ENCODE data around the gene SS18L1. TPM values are rescaled to one million over a fixed set of nuclear protein-coding genes. Genes with fewer than 3 reads are reported as not detected.

Gene SS18L1
- total RNA-seq, 1 experiment from 2014 or later: 28.1 TPM

DNA sequence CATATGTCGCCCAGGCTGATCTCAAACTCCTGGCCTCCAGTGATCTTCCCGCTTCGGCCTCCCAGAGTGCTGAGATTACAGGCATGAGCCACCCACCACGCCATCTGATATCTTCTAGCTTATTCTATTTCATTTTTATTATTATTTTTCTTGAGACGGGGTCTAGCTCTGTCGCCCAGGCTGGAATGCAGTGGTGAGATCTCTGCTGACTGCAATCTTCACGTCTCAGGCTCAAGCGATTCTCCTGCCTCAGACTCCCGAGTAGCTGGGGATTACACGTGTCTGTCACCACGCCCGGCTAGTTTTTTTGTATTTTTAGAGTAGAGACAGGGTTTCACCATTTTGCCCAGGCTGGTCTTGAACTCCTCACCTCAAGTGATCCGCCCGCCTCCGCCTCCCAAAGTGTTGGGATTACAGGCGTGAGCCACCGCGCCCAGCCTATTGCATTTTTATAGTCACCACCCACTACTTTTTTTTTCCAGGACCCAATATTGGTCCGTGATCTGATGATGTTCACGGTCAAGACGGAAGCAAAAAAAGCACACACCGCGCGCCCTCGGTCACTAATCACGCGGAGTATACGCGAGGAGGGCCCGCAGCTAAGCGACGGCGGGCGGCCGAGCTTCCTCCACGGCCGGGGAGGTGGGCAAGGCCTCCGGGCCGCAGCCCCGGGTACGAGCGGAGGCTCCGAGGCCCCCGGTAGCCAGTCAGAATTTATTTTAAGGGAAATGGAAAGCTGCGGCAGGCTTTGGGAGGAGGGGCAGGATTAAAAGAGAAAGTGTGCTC, 22.4 kb upstream of the SS18L1 start:
- RAD21 ChIA-PET (ENCODE audit: low non-redundant PET in 1 of 2, low total read pairs in 2 of 2, uncharacterized antibody in 2 of 2, unreplicated experiment in 2 of 2): interaction anchor here in 1 of 2 experiments (0.7 kb wide), 1 partner anchor 33 kb away, joined by 3 read pairs; no protein-coding TSS in a partner anchor
- DNase-seq (ENCODE audit: low read depth, low spot score) (peak; percentile 27), ATAC-seq (peak; percentile 20)
- Histone ChIP-seq H3K9me2 (ENCODE audit: insufficient read depth) (no peaks in the 10 kb centered on the region), H4K20me1 (ENCODE audit: insufficient read depth) (no peaks in the 10 kb centered on the region; the same call in 1 of the 2 replicates), H3K4me1 (ENCODE audit: control insufficient read depth in 1 of 2, insufficient read depth in 2 of 2, low read length in 2 of 2) (peaks cover 12 to 26% of the 10 kb centered on the region in 2 experiments), H3K9me3 (ENCODE audit: control insufficient read depth in 1 of 2, insufficient read depth in 1 of 2, low read depth in 1 of 2, low read length in 2 of 2) (no peaks in the 10 kb centered on the region), H3K36me3 (ENCODE audit: control insufficient read depth in 1 of 2, insufficient read depth in 2 of 2, low read length in 2 of 2) (peaks cover 7 to 10% of the 10 kb centered on the region in 2 experiments; a peak in 3 of 4 replicates), H3K4me2 (ENCODE audit: low read length) (peak overlapping the region; percentile 97), H3K4me3 (replicated peaks in 1 of 2; ENCODE audit: low read depth in 1 of 2, low read length in 2 of 2) (peak overlapping the region; percentile 46 to 75), H2AFZ (ENCODE audit: low read depth, low read length, poor library complexity, severe bottlenecking) (no peak overlapping the region), H3K27ac (ENCODE audit: low read depth, low read length) (peak overlapping the region; percentile 97), H3K9ac (ENCODE audit: low read length) (peak overlapping the region; percentile 89), H3K27me3 (ENCODE audit: insufficient read depth, low read length) (no peaks in the 10 kb centered on the region), H3K79me2 (ENCODE audit: insufficient read depth, low read length) (peaks cover 25% of the 10 kb centered on the region)
- CTCF ChIA-PET: interaction anchor here (0.7 to 1.8 kb wide), 3 partner anchors 35 to 379 kb away, joined by 3 to 8 read pairs (median 3); no protein-coding TSS in a partner anchor
- TSS peak; percentile 89 for BruUV-seq (replicated peaks)
- intact Hi-C loops (cut with micrococcal nuclease): loop anchor here (5.0 kb wide), 1 partner anchor 54 kb away; the partner anchor contains the start of gene TAF4
- POLR2A ChIA-PET: interaction anchor here (1.5 to 1.9 kb wide), 4 partner anchors 14 to 55 kb away, joined by 4 to 10 read pairs (median 6); no protein-coding TSS in a partner anchor
- TF ChIP-seq EZH2phosphoT487 (IDR thresholded peaks at IDR 0.05; ENCODE audit: borderline replicate concordance) (no peak), EGR1 (IDR thresholded peaks at IDR 0.05; ENCODE audit: low read depth) (peak; percentile 50; the same call in 1 of the 2 replicates), TCF7L2 (IDR thresholded peaks at IDR 0.05; ENCODE audit: borderline replicate concordance, extremely low read depth, insufficient read depth, insufficient read length) (no peak), POLR2A (IDR thresholded peaks at IDR 0.05; ENCODE audit: borderline replicate concordance, extremely low read depth, insufficient read depth, insufficient read length) (peak; percentile 66), ZFX (IDR thresholded peaks at IDR 0.05) (peak; percentile 52; the same call in 1 of the 2 replicates), SP1 (IDR thresholded peaks at IDR 0.05; ENCODE audit: low read depth) (peak; percentile 31; the same call in 1 of the 2 replicates), ELF1 (IDR thresholded peaks at IDR 0.05; ENCODE audit: borderline replicate concordance, low read depth) (no peak)
- TF ChIP-seq, protein P1, sequence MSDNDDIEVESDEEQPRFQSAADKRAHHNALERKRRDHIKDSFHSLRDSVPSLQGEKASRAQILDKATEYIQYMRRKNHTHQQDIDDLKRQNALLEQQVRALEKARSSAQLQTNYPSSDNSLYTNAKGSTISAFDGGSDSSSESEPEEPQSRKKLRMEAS (IDR thresholded peaks at IDR 0.05): peak; percentile 48

All from HCT116 (cell line).